Lower lobe of right lung (tissue), 2 donors: ENCODE data around the gene LARP7. TPM values are rescaled to one million over a fixed set of nuclear protein-coding genes. Genes with fewer than 3 reads are reported as not detected.
"Not testable (repeated sequence)": the region's sequence is repeated elsewhere in the genome, so short reads cannot be mapped to it uniquely, and the experiment has no call there.

Source experiments
- ATAC-seq, 2 donors: fragments of 200-7000 bp; cut with Tn5 transposase; one replicate each; pipeline ENCODE4 v1.9.1; 2020 to 2022; ENCODE audit warnings: mild to moderate bottlenecking in 2 of 2, moderate library complexity in 2 of 2
- DNase-seq: peaks from one replicate; pipeline ENCODE4 v3.0.0-alpha.2; 2020
- H3K27ac ChIP-seq: fragments of 200-600 bp; one replicate; pipeline ENCODE4 v1.8.0; 2022
- H3K27me3 ChIP-seq: fragments of 200-600 bp; one replicate; pipeline ENCODE4 v1.8.0; 2022; ENCODE audit warnings: low read depth
- H3K36me3 ChIP-seq: fragments of 200-600 bp; one replicate; pipeline ENCODE4 v1.8.0; 2022; ENCODE audit warnings: mild to moderate bottlenecking
- H3K4me1 ChIP-seq: fragments of 200-600 bp; one replicate; pipeline ENCODE4 v1.8.0; 2022
- H3K4me3 ChIP-seq: fragments of 200-600 bp; one replicate; pipeline ENCODE4 v1.8.0; 2022; ENCODE audit warnings: mild to moderate bottlenecking
- H3K9me3 ChIP-seq: fragments of 200-600 bp; one replicate; pipeline ENCODE4 v1.8.0; 2022
- CTCF ChIP-seq: fragments of 200-600 bp; IDR thresholded peaks from one replicate; pipeline ENCODE4 v1.8.0; 2022; ENCODE audit warnings: antibody characterized with exemption, mild to moderate bottlenecking
- intact Hi-C: fragments of 100-400 bp; cut with DNase I; formaldehyde crosslinking; loops from one replicate; pipeline ENCODE4 v1.11.0; 2022
- total RNA-seq: library from RNA; stranded (reverse); fragmentation: NEBNext Ultra II Directional; extraction: Animal tissue kit (Norgen Biotek cat#: 25700); gene quantifications from one replicate; pipeline ENCODE4 v1.2.1, GENCODE V29; 2021
- donor health status: DM: no; HTN: yes; CAD: no; lungs with severe emphysema.

LARP7 gene
- total RNA-seq, 1 donor from 2014 or later = 38.0 TPM

DNA sequence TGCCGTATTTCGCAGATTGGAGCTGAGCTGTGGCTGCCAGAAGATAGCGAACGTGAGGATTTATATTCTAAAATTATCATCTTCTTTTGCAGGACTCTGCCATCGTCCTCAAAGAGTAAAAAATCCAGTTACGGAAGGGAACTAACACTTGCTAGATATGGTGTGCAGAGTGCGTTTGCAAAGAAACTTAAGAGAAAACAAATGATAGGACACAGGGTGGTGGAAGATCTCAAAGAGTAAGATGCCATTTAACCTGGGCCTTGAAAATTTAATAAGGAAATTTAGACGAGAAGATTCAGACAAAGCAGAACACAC lies 566 bp downstream of the LARP7 start:
- DNase-seq (no peak), ATAC-seq (peak in 1 of 2 donors; percentile 2)
- H3K27ac ChIP-seq = peak overlapping the region; percentile 95
- H3K36me3 ChIP-seq = no peaks in the 10 kb centered on the region
- peak overlapping the region; percentile 70 for H3K4me3 ChIP-seq
- peaks cover 29% of the 10 kb centered on the region for H3K4me1 ChIP-seq
- intact Hi-C loops = no loop called here
- H3K27me3 ChIP-seq = no peaks in the 10 kb centered on the region
- TF ChIP-seq CTCF = no peak
- H3K9me3 ChIP-seq = no peaks in the 10 kb centered on the region

GRCh38 chr4:112642526-112642925 lies 5.6 kb downstream of the LARP7 start:
- Histone ChIP-seq H3K4me3 (no peak overlapping the region), H3K4me1 (peaks cover 19% of the 10 kb centered on the region), H3K27me3 (no peaks in the 10 kb centered on the region), H3K9me3 (no peaks in the 10 kb centered on the region), H3K27ac (no peak overlapping the region), H3K36me3 (peaks cover 32% of the 10 kb centered on the region)
- intact Hi-C loops = no loop called here
- DNase-seq = no peak
- TF ChIP-seq CTCF = no peak
- no peak for ATAC-seq

DNA sequence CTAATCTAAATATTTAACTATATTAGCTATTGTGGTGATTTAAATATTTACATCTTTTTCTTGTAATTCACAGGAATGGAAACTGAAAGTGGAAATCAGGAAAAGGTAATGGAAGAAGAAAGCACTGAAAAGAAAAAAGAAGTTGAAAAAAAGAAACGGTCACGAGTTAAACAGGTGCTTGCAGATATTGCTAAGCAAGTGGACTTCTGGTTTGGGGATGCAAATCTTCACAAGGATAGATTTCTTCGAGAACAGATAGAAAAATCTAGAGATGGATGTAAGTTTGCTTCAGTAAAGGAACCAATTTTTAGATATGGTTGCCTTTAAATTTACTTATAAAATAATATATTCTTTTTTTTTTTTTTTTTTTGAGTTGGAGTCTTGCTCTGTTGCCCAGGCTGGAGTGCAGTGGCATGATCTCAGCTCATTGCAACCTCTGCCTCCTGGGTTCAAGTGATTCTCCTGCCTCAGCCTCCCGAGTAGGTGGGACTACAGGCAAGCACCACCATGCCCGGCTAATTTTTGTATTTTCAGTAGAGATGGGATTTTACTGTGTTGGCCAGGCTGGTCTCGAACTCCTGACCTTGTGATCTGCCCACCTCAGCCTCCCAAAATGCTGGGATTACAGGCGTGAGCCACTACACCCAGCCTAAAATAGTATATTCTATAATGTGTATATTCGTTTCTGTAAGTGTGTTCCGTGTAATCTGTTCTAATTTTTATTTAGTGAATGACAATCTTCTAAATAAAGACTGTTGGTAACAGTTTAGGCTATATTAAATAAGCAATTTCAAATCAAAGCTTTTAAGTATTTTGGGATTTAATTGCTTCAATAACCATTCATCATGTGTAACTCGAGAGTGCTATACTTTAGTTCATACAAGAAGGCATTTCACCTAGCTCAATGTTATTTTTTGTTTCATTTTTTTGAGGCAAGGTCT lies 7.9 kb downstream of the LARP7 start:
- ATAC-seq, H3K4me3 ChIP-seq, intact Hi-C loops, H3K9me3 ChIP-seq, H3K27me3 ChIP-seq, DNase-seq, H3K27ac ChIP-seq, H3K4me1 ChIP-seq: not testable (repeated sequence)
- H3K36me3 ChIP-seq = peaks cover 55% of the 10 kb centered on the region

GRCh38 chr4:112645541-112646329 lies 8.8 kb downstream of the LARP7 start:
- intact Hi-C loops = no loop called here
- TF ChIP-seq CTCF = no peak
- ATAC-seq (no peak), DNase-seq (no peak)
- Histone ChIP-seq H3K4me1 (no peaks in the 10 kb centered on the region), H3K36me3 (peaks cover 64% of the 10 kb centered on the region), H3K9me3 (no peaks in the 10 kb centered on the region), H3K27ac (no peak overlapping the region), H3K4me3 (no peak overlapping the region), H3K27me3 (no peaks in the 10 kb centered on the region)

DNA sequence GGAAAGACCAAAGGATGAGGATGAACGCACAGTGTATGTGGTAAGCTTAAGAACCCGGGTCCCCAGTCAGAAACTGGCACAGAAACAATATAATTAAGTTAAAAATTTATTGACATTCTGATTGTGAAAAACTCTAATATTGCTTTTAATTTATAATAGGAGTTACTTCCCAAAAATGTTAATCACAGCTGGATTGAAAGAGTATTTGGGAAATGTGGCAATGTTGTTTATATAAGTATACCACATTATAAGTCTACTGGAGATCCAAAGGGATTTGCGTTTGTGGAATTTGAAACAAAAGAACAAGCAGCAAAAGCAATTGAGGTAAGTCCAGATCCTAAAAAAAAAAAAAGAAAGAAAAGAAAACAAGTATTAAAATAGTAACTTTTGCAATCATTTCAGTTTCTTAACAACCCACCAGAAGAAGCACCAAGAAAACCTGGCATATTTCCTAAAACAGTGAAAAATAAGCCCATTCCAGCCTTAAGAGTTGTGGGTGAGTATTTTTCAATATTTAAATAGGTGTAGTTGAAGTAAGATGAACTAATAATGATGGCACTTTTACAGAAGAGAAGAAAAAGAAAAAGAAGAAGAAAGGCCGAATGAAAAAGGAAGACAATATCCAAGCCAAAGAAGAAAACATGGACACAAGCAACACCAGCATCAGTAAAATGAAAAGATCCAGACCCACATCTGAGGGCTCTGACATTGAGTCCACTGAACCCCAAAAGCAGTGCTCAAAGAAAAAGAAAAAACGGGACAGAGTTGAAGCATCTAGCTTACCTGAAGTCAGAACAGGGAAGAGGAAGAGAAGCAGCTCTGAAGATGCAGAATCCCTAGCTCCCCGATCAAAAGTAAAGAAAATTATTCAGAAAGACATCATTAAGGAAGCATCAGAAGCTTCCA lies 9.9 kb downstream of the LARP7 start:
- no peaks in the 10 kb centered on the region for H3K9me3 ChIP-seq
- no peaks in the 10 kb centered on the region for H3K27me3 ChIP-seq
- TF ChIP-seq CTCF = no peak
- H3K4me3 ChIP-seq = no peak overlapping the region
- peaks cover 75% of the 10 kb centered on the region for H3K36me3 ChIP-seq
- intact Hi-C loops = no loop called here
- DNase-seq (no peak), ATAC-seq (no peak)
- H3K27ac ChIP-seq = no peak overlapping the region
- no peaks in the 10 kb centered on the region for H3K4me1 ChIP-seq
